Ishikawa (cell line): Measurements from ENCODE around the gene NXNL2.

Experiments used
- EP300 ChIP-seq: IDR thresholded peaks from 2 replicates; pipeline ENCODE4 v1.6.1; 2012; ENCODE audit warnings: borderline replicate concordance
- MAX ChIP-seq: IDR thresholded peaks from 2 replicates; pipeline ENCODE4 v1.6.1; 2012
- NFIC ChIP-seq: IDR thresholded peaks from 2 replicates; pipeline ENCODE4 v1.6.1; 2012
- TAF1 ChIP-seq: IDR thresholded peaks from 2 replicates; pipeline ENCODE4 v1.6.1; 2012; ENCODE audit warnings: low read depth, mild to moderate bottlenecking
- YY1 ChIP-seq: IDR thresholded peaks from 2 replicates; pipeline ENCODE4 v1.6.1; 2012; ENCODE audit warnings: low read depth

- no peak for TF ChIP-seq EP300
- TF ChIP-seq NFIC: no peak
- no peak for TF ChIP-seq MAX
- no peak for TF ChIP-seq TAF1
- TF ChIP-seq YY1: no peak
Measured at GRCh38 chr9:88572684-88573083, 37.7 kb downstream of the NXNL2 start.
